GM20000 (cell line): ENCODE measurements around the gene PIF1.

ENCODE experiments used
- DNase-seq: peaks from one replicate; pipeline ENCODE4 v3.0.0; 2012; ENCODE audit warnings: low spot score
- TF ChIP-seq, protein P1 (sequence below): IDR thresholded peaks from 2 replicates; pipeline ENCODE4 v1.5.1; 2012; ENCODE audit warnings: mild to moderate bottlenecking, control low read depth; ENCODE audit errors: extremely low read depth, missing control alignments

Gene PIF1

DNA sequence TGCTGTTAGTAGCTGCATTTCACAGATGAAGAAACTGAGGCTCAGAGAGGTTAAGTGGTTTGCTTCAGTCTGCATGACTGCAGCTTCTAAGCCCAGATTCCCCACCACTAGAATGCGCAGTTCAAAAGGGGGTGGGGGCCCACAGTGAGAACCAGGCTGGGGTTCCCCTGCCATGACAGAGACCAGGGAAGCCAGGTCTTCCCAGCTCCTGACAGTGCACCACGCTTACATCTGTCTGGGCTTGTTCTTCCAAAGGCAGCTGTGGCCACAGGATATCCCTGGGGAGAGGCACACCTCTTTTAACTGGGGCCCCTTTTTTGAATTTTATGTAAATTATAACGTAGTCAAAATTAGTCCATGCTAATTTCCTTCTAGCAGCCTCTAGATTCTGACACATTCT is 21.6 kb upstream of the PIF1 start:
- no peak for DNase-seq
- TF ChIP-seq, protein P1, sequence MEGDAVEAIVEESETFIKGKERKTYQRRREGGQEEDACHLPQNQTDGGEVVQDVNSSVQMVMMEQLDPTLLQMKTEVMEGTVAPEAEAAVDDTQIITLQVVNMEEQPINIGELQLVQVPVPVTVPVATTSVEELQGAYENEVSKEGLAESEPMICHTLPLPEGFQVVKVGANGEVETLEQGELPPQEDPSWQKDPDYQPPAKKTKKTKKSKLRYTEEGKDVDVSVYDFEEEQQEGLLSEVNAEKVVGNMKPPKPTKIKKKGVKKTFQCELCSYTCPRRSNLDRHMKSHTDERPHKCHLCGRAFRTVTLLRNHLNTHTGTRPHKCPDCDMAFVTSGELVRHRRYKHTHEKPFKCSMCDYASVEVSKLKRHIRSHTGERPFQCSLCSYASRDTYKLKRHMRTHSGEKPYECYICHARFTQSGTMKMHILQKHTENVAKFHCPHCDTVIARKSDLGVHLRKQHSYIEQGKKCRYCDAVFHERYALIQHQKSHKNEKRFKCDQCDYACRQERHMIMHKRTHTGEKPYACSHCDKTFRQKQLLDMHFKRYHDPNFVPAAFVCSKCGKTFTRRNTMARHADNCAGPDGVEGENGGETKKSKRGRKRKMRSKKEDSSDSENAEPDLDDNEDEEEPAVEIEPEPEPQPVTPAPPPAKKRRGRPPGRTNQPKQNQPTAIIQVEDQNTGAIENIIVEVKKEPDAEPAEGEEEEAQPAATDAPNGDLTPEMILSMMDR, result no peak

DNA sequence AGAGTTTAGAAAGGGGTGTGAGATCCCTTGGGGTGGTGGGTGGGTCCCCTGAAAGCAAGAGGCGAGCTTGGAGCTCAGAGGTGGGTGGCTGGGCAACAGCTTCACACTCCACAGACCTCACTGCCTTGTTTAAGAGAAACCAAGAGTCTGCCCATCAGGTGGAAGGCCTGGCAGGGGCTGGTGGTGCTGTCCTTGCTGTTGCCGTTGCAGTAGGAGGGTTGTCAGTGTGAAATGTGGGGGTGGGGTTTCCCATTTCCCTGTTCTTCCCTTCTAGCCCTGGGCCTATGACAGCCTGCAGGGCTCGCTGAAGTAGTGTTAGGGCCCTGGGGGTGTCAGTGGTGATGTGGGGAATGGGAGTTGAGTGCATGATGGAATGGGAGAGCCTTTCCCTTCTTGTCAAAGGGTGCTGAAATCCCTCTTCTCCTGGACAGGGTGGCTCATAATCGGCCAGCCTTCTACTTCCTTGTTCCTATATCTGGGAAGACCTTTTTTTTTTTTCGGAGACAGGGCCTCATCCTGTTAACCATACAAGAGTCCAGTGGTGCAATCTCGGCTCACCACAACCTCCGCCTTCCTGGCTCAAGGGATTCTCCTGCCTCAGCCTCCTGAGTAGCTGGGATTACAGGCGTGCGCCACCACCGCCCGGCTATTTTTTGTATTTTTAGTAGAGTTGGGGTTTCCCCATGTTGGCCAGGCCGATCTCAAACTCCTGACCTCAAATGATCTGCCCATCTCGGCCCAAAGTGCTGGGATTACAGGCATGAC is 20.6 kb upstream of the PIF1 start:
- DNase-seq, result no peak
- TF ChIP-seq, protein P1, result no peak

DNA sequence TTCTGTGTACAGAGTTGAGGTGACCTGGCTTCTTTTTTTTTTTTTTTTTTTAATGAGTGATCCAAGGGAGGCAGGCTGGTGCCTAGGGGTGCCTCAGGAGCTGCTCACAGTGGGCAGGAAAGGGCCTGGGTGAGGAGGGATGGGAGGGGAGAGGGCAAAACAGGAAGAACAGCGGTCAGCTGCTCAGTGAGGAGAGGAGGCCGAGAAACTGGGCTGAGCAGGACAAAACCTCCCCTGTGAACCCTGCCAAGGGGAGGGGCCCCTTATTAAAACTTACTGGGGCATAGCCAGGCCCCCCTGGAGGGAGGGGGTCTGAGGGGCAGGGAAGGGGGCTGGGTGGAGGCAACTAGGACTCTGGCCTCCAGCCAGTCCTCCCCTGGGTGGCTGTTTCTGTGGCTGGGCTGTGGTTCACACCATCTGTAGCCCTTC is 19.8 kb upstream of the PIF1 start:
- TF ChIP-seq, protein P1, result no peak
- DNase-seq, result no peak

GRCh38 chr15:64844576-64845145 is 19.2 kb upstream of the PIF1 start:
- no peak for DNase-seq
- TF ChIP-seq, protein P1, result no peak

DNA sequence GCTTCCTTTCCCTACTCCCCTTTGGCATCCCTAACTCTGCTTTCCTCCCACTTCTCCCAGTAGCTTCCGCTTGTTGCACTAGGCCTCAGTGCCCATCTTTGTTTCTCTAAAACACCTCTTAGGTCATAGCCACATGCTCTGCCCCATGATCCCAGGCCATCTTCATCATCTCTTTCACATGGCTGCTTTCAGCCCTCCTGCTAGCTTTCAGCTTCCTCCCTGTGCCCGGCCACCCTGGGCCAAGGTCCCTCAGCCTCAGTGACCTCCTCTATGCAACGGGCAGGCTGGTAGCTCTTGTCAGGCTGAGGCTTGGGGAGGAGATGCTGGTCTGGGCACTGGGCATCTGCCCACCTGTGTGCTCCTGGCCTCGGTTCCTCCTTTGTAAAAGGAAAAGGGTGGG is 18.5 kb upstream of the PIF1 start:
- TF ChIP-seq, protein P1, result no peak
- DNase-seq, result no peak

GRCh38 chr15:64842986-64843561 is 17.6 kb upstream of the PIF1 start:
- TF ChIP-seq, protein P1, result no peak
- DNase-seq, result peak; percentile 52
